GM12878 (cell line): ENCODE measurements around the gene CEBPE. TPM values are rescaled to one million over a fixed set of nuclear protein-coding genes. Genes with fewer than 3 reads are reported as not detected.

ENCODE experiments used
- ATAC-seq: fragments of 200-7000 bp; cut with Tn5 transposase; 3 replicates; pipeline ENCODE4 v1.9.1; 2020; ENCODE audit warnings: mild to moderate bottlenecking, moderate library complexity
- BruUV-seq: library from RNA; stranded (reverse); fragments of 400-500 nt; replicated peaks from 2 replicates; lab custom pipeline; 2021; lab: Mats Ljungman, UMichigan
- CTCF ChIA-PET: fragments of 300-600 bp; sonication (Branson Sonifier 250); formaldehyde crosslinking; extraction: SDS; loops from one replicate; lab custom pipeline; 2021; ENCODE audit warnings: inconsistent platforms; lab: Yijun Ruan, JAX
- POLR2A ChIA-PET: fragments of 350-600 bp; formaldehyde crosslinking; extraction: SDS; loops from one replicate; lab custom pipeline; 2021; ENCODE audit warnings: inconsistent platforms; lab: Charles Lee
- RAD21 ChIA-PET: fragments of 300-600 bp; sonication (Branson Sonifier 250); formaldehyde crosslinking; loops from one replicate; lab custom pipeline; 2023; ENCODE audit warnings: antibody characterized with exemption; ENCODE audit not compliant: unreplicated experiment; lab: Charles Lee
- SMC1A ChIA-PET: fragments of 300-600 bp; sonication (Branson Sonifier 250); formaldehyde crosslinking; loops from one replicate; lab custom pipeline; 2023; ENCODE audit not compliant: unreplicated experiment, uncharacterized antibody; lab: Charles Lee
- DNase-seq: peaks from one replicate; pipeline ENCODE4 v3.0.0-alpha.2; 2011; ENCODE audit warnings: low read depth, low spot score
- FAIRE-seq: peaks from 3 replicates; lab custom pipeline; 2011; peaks lifted over from hg19 to GRCh38; lab: Jason Lieb, UNC
- H2AFZ ChIP-seq: 2 replicates; pipeline ENCODE4 v1.6.0; 2011; ENCODE audit warnings: low read depth, low read length, control low read depth; ENCODE audit not compliant: control insufficient read depth
- H3K27ac ChIP-seq: 2 replicates; pipeline ENCODE4 v1.5.1; 2011; ENCODE audit warnings: control low read depth; ENCODE audit not compliant: control insufficient read depth, insufficient read depth
- H3K27me3 ChIP-seq, 2 experiments: replicated peaks in 1 of 2; 2 replicates each; pipeline versions ENCODE4 v1.6.0 to v1.6.1; 2011; ENCODE audit warnings: low read length in 1 of 2; ENCODE audit not compliant: control insufficient read depth in 2 of 2, insufficient read depth in 2 of 2
- H3K36me3 ChIP-seq, 2 experiments: 2 replicates each; pipeline ENCODE4 v1.5.1; 2011; ENCODE audit warnings: low read length in 1 of 2; ENCODE audit not compliant: control insufficient read depth in 2 of 2, insufficient read depth in 2 of 2
- H3K4me1 ChIP-seq: 2 replicates; pipeline ENCODE4 v1.6.1; 2011; ENCODE audit warnings: mild to moderate bottlenecking, low read length, moderate library complexity, mixed read lengths; ENCODE audit not compliant: control insufficient read depth, insufficient read depth
- H3K4me2 ChIP-seq: 2 replicates; pipeline ENCODE4 v1.6.0; 2011; ENCODE audit warnings: control low read depth; ENCODE audit not compliant: control insufficient read depth, insufficient read depth
- H3K4me3 ChIP-seq: fragments of 200-600 bp; sonication (generic); 2 replicates; pipeline ENCODE4 v1.5.1; 2016
- H3K79me2 ChIP-seq: 2 replicates; pipeline ENCODE4 v1.6.0; 2011; ENCODE audit warnings: low read length; ENCODE audit not compliant: control insufficient read depth, insufficient read depth
- H3K9ac ChIP-seq: 2 replicates; pipeline ENCODE4 v1.8.0; 2011; ENCODE audit warnings: low read length, control low read depth, mixed read lengths; ENCODE audit not compliant: control insufficient read depth, insufficient read depth
- H3K9me3 ChIP-seq: replicated peaks from 3 replicates; pipeline ENCODE4 v1.5.1; 2011; ENCODE audit warnings: mild to moderate bottlenecking, low read length; ENCODE audit not compliant: control insufficient read depth, insufficient read depth
- H4K20me1 ChIP-seq: 2 replicates; pipeline ENCODE4 v1.6.0; 2011; ENCODE audit not compliant: control insufficient read depth, insufficient read depth
- BHLHE40 ChIP-seq, 2 experiments: fragments of 450-650 bp in 1 of 2; IDR thresholded peaks; 2 replicates each; pipeline ENCODE4 v1.6.1; 2011 to 2017; ENCODE audit warnings: low read depth in 2 of 2, borderline replicate concordance in 1 of 2, improper control_type of control experiment in 1 of 2, low read length in 1 of 2, mild to moderate bottlenecking in 1 of 2
- CHD4 ChIP-seq: fragments of 200-600 bp; sonication (generic); IDR thresholded peaks from 2 replicates; pipeline ENCODE4 v1.6.1; 2016; ENCODE audit warnings: mild to moderate bottlenecking
- GABPA ChIP-seq: IDR thresholded peaks from 2 replicates; pipeline ENCODE4 v1.6.1; 2014; ENCODE audit warnings: antibody characterized with exemption, low read depth, mild to moderate bottlenecking, inconsistent platforms
- NFYB ChIP-seq: IDR thresholded peaks from 2 replicates; pipeline ENCODE4 v1.6.1; 2011; ENCODE audit warnings: low read depth, mild to moderate bottlenecking, low read length, improper control_type of control experiment, moderate library complexity; ENCODE audit not compliant: insufficient read depth
- POLR2AphosphoS2 ChIP-seq: IDR thresholded peaks from 2 replicates; pipeline ENCODE4 v1.6.1; 2011; ENCODE audit warnings: low read depth, mild to moderate bottlenecking, low read length, improper control_type of control experiment, moderate library complexity
- RAD51 ChIP-seq: fragments of 450-650 bp; IDR thresholded peaks from 2 replicates; pipeline ENCODE4 v1.6.1; 2016; ENCODE audit warnings: moderate library complexity, mild to moderate bottlenecking, inconsistent platforms
- RCOR1 ChIP-seq: conservative IDR thresholded peaks from 2 replicates; pipeline ENCODE4 v1.6.1; 2012; ENCODE audit warnings: low read depth, low read length, improper control_type of control experiment
- RFX5 ChIP-seq: IDR thresholded peaks from 2 replicates; pipeline ENCODE4 v1.6.1; 2011; ENCODE audit warnings: low read depth, low read length, improper control_type of control experiment
- SMC3 ChIP-seq: IDR thresholded peaks from 2 replicates; pipeline ENCODE4 v1.6.1; 2011; ENCODE audit warnings: low read length, improper control_type of control experiment, borderline replicate concordance
- TARDBP ChIP-seq: IDR thresholded peaks from 2 replicates; pipeline ENCODE4 v1.6.1; 2016; ENCODE audit warnings: borderline replicate concordance
- ZBTB4 ChIP-seq: fragments of 450-650 bp; formaldehyde crosslinking; IDR thresholded peaks from 2 replicates; pipeline ENCODE4 v1.4.0; 2022; ENCODE audit warnings: mild to moderate bottlenecking, moderate library complexity
- ZSCAN29 ChIP-seq: fragments of 450-650 bp; IDR thresholded peaks from 2 replicates; pipeline ENCODE4 v1.6.1; 2017; ENCODE audit warnings: mild to moderate bottlenecking, moderate library complexity
- WGBS: methylation state at CpG from one replicate; pipeline ENCODE4 v1.1.6; 2016; ENCODE audit warnings: low lambda C conversion rate; ENCODE audit not compliant: insufficient replicate concordance, insufficient coverage; ENCODE audit errors: missing lambda C conversion rate; 5-methylcytosine and 5-hydroxymethylcytosine counted together
- in situ Hi-C: fragments of 300-500 bp; cut with MboI; formaldehyde crosslinking; loops from 9 replicates; pipeline ENCODE4 v1.14.3; 2018; ENCODE audit warnings: mixed read lengths
- intact Hi-C: fragments of 100-400 bp; cut with micrococcal nuclease; formaldehyde crosslinking; loops from one replicate; pipeline ENCODE4 v1.14.2; 2022; ENCODE audit not compliant: unreplicated experiment
- polyA plus RNA-seq, 11 experiments: library from polyadenylated mRNA; depleted of rRNA in 4 of 11; unstranded in 6 of 11; stranded (reverse) in 5 of 11; fragments of >200 nt; fragmentation: Nextera tagmentation in 4 of 11; fragmentation: Illumina TruSeq in 1 of 11; extraction: Ambion mirVana in 4 of 11; extraction: Trizol in 1 of 11; gene quantifications; 1 replicate in 1 of 11; 2 replicates in 10 of 11; pipeline versions ENCODE4 v1.2.1 to v1.2.3, GENCODE V29; 2011 to 2016; ENCODE audit warnings: inconsistent platforms in 2 of 11, missing spikeins in 2 of 11, low read depth in 1 of 11
- total RNA-seq, 4 experiments: library from RNA; depleted of rRNA in 3 of 4; stranded (reverse); fragments of >200 nt in 3 of 4; fragmentation: Illumina TruSeq in 1 of 4; extraction: Trizol in 1 of 4; gene quantifications; 2 replicates each; pipeline versions ENCODE4 v1.2.1 to v1.2.3, GENCODE V29; 2013 to 2021
- TF ChIP-seq, protein P1 (sequence below): fragments of 450-650 bp; formaldehyde crosslinking; IDR thresholded peaks from 2 replicates; pipeline ENCODE4 v1.4.0; 2020; ENCODE audit warnings: mild to moderate bottlenecking, moderate library complexity
- TF ChIP-seq, protein P2 (sequence below): fragments of 450-650 bp; IDR thresholded peaks from 2 replicates; pipeline ENCODE4 v1.6.1; 2016; ENCODE audit warnings: mild to moderate bottlenecking

CEBPE gene
- total and polyA plus RNA-seq, 10 of the 15 experiments (the other 5 are each of a cell fraction or from before 2014, with no cell fraction given), result 0.09 to 0.45 (median 0.24) TPM; not detected in 7

- H3K27me3 ChIP-seq, result no peaks in the 10 kb centered on the region; a peak in 3 of 4 replicates
- ATAC-seq (no peak), DNase-seq (no peak), FAIRE-seq (no peak)
- whole genome bisulfite sequencing, result 56% methylated on average over 8 of the region's 8 CpGs
- ChIA-PET SMC1A (interaction anchor here (0.6 to 1.6 kb wide), 4 partner anchors 11 to 257 kb away, joined by 3 to 4 read pairs (median 3); no protein-coding TSS in a partner anchor), POLR2A (no interaction called here), RAD21 (interaction anchor here (1.1 kb wide), 1 partner anchor 177 kb away, joined by 4 read pairs; no protein-coding TSS in a partner anchor), CTCF (interaction anchor here (0.5 to 6.4 kb wide), 5 partner anchors 54 to 268 kb away, joined by 3 to 127 read pairs (median 4); partner anchors contain the start of gene SLC7A8)
- no peaks in the 10 kb centered on the region for H4K20me1 ChIP-seq
- H3K4me1 ChIP-seq, result peaks cover 20% of the 10 kb centered on the region
- no peak overlapping the region for H3K4me2 ChIP-seq
- intact Hi-C loops, result no loop called here
- H3K27ac ChIP-seq, result no peak overlapping the region
- no peak overlapping the region for H3K4me3 ChIP-seq
- H3K36me3 ChIP-seq, result no peaks in the 10 kb centered on the region
- no peak overlapping the region for H3K9ac ChIP-seq
- no peak overlapping the region for H2AFZ ChIP-seq
- in situ Hi-C loops, result loop anchor here (10.0 kb wide), 1 partner anchor 61 kb away; the partner anchor contains the start of gene SLC7A8
- H3K9me3 ChIP-seq, result no peaks in the 10 kb centered on the region
- BruUV-seq, result no TSS peak
- no peaks in the 10 kb centered on the region for H3K79me2 ChIP-seq
- TF ChIP-seq ZBTB4 (CRISPR knock-in tag) (no peak), RAD51 (no peak), NFYB (no peak), ZSCAN29 (no peak), TARDBP (no peak), RFX5 (no peak), CHD4 (no peak), BHLHE40 (IDR thresholded peaks at IDR 0.05; ENCODE audit: borderline replicate concordance in 1 of 2, low read depth in 2 of 2, low read length in 1 of 2) (no peak), POLR2AphosphoS2 (no peak), SMC3 (no peak), GABPA (no peak), RCOR1 (no peak)
- TF ChIP-seq, protein P1, sequence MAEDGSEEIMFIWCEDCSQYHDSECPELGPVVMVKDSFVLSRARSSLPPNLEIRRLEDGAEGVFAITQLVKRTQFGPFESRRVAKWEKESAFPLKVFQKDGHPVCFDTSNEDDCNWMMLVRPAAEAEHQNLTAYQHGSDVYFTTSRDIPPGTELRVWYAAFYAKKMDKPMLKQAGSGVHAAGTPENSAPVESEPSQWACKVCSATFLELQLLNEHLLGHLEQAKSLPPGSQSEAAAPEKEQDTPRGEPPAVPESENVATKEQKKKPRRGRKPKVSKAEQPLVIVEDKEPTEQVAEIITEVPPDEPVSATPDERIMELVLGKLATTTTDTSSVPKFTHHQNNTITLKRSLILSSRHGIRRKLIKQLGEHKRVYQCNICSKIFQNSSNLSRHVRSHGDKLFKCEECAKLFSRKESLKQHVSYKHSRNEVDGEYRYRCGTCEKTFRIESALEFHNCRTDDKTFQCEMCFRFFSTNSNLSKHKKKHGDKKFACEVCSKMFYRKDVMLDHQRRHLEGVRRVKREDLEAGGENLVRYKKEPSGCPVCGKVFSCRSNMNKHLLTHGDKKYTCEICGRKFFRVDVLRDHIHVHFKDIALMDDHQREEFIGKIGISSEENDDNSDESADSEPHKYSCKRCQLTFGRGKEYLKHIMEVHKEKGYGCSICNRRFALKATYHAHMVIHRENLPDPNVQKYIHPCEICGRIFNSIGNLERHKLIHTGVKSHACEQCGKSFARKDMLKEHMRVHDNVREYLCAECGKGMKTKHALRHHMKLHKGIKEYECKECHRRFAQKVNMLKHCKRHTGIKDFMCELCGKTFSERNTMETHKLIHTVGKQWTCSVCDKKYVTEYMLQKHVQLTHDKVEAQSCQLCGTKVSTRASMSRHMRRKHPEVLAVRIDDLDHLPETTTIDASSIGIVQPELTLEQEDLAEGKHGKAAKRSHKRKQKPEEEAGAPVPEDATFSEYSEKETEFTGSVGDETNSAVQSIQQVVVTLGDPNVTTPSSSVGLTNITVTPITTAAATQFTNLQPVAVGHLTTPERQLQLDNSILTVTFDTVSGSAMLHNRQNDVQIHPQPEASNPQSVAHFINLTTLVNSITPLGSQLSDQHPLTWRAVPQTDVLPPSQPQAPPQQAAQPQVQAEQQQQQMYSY (CRISPR knock-in tag), result no peak
- TF ChIP-seq, protein P2, sequence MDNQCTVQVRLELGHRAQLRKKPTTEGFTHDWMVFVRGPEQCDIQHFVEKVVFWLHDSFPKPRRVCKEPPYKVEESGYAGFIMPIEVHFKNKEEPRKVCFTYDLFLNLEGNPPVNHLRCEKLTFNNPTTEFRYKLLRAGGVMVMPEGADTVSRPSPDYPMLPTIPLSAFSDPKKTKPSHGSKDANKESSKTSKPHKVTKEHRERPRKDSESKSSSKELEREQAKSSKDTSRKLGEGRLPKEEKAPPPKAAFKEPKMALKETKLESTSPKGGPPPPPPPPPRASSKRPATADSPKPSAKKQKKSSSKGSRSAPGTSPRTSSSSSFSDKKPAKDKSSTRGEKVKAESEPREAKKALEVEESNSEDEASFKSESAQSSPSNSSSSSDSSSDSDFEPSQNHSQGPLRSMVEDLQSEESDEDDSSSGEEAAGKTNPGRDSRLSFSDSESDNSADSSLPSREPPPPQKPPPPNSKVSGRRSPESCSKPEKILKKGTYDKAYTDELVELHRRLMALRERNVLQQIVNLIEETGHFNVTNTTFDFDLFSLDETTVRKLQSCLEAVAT, result no peak
Measured at GRCh38 chr14:23123419-23123818, 4.4 kb upstream of the CEBPE start.
